GM12873 (cell line): ENCODE results near the gene PAWR.

Source experiments
- CTCF ChIP-seq: IDR thresholded peaks from 2 replicates; pipeline ENCODE4 v1.5.1; 2012; ENCODE audit warnings: low read depth, mild to moderate bottlenecking, moderate library complexity, low read length, control low read depth; ENCODE audit not compliant: insufficient read depth; ENCODE audit errors: missing control alignments

The PAWR gene

GRCh38 chr12:79710707-79711483, 20.1 kb upstream of the PAWR start:
- TF ChIP-seq CTCF = no peak

DNA sequence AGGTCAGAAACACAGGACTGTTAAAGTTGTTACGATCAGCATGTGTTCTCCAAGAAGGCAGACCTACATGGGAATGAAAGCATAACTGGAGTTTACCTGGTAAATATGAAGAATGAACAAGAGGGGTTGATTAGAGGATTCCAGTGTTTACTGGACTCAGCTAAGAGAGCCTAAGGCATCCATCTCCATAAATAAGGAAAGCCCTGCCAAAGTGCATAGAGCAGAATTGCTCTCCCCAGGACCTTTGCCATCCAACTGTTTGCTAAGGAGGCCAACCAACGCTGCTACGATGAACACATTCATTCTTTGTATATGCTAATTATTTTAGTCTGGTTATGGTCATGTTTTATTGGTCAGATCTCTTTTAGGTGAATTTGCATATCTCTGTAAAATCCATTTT, 17.1 kb upstream of the PAWR start:
- no peak for TF ChIP-seq CTCF

- TF ChIP-seq CTCF = no peak
These were observed 15.9 kb upstream of the PAWR start for GRCh38 chr12:79706676-79707075.

DNA sequence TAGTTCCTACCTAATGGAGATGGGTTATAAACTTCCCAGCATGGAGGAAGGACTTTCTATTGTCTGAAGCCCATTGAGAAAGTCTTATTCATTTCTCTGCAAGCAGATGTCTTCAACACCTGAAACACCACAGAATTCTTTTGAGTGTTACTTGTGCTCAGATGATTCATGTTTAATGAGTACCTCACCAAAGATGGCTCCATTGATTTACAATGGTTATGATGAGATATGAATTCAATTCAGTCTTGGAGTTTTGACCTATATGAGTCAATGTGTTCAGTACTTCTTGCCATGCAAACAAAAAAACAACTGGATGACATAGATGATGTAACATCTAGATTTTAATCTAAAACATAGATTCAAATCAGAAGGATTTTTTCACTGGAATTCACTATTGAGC, 15.4 kb upstream of the PAWR start:
- TF ChIP-seq CTCF = no peak

DNA sequence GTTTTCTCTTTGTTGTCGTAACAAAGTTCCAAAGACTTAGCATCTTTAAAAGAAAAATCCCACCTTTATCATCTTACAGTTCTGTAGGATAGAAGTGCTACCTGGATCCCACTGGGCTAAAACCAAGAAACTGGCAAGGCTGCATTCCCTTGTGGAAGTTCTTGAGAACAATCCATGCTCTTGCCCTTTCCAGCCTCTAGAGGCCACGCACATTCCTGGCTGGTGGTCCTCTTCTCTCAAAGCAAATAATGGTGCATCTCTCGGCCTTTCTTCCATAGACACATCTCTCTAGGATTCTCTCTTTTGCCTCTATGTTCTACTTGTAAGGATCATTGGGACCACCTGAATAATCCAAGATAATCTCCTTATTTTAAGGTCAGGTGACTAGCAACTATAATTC, 8.2 kb upstream of the PAWR start:
- no peak for TF ChIP-seq CTCF

DNA sequence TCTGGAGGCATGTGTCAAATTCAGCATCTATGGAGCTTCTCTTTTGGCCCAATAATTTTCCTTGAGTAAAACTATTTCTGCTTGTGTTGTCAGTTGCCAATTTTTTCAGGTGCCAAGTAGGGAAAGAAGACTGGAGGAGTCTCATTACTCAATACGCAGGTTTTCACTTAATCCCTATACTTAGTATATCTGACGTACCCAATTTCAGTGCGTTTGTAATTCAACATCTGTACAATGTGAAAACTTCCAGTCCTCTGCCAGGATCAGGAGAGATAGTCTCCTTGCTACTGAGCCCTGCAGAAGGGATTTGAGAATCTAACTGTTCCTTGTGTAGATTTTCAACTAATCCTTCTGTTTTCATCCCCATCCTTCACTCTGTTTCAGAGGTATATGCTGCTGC, 5.7 kb upstream of the PAWR start:
- no peak for TF ChIP-seq CTCF

GRCh38 chr12:79692860-79693577, 2.3 kb upstream of the PAWR start:
- no peak for TF ChIP-seq CTCF
